Pulmonary artery endothelial cell (primary cell): ENCODE results near the gene CYP2A7. TPM values are rescaled to one million over a fixed set of nuclear protein-coding genes. Genes with fewer than 3 reads are reported as not detected.
"Not testable (repeated sequence)": the region's sequence is repeated elsewhere in the genome, so short reads cannot be mapped to it uniquely, and the experiment has no call there.

Experiments
- DNase-seq: peaks from one replicate; pipeline ENCODE4 v3.0.0-alpha.2; 2011; ENCODE audit warnings: low read depth, low spot score
- total RNA-seq: library from RNA; depleted of rRNA; stranded (reverse); fragments of >200 nt; gene quantifications from 2 replicates; pipeline ENCODE4 v1.2.3, GENCODE V29; 2014

The CYP2A7 gene
- total RNA-seq, 1 donor from 2014 or later = not detected

GRCh38 chr19:40899964-40900363 is 17.9 kb upstream of the CYP2A7 start:
- DNase-seq = not testable (repeated sequence)

GRCh38 chr19:40896843-40897789 is 15.1 kb upstream of the CYP2A7 start:
- not testable (repeated sequence) for DNase-seq

- DNase-seq = no peak
Observed at GRCh38 chr19:40896418-40896796, 14.4 kb upstream of the CYP2A7 start.

GRCh38 chr19:40893112-40893511 is 11.1 kb upstream of the CYP2A7 start:
- DNase-seq = no peak

- DNase-seq = no peak
Observed at GRCh38 chr19:40889366-40889765, 7.3 kb upstream of the CYP2A7 start.

- no peak for DNase-seq
Observed at GRCh38 chr19:40888191-40888590, 6.2 kb upstream of the CYP2A7 start.

GRCh38 chr19:40884187-40884931 is 2.3 kb upstream of the CYP2A7 start:
- not testable (repeated sequence) for DNase-seq

- DNase-seq = not testable (repeated sequence)
Observed at GRCh38 chr19:40879349-40879748, 2.7 kb downstream of the CYP2A7 start.

GRCh38 chr19:40875526-40875951 is 6.5 kb downstream of the CYP2A7 start:
- not testable (repeated sequence) for DNase-seq

- DNase-seq = not testable (repeated sequence)
Observed at GRCh38 chr19:40874874-40875273, 7.2 kb downstream of the CYP2A7 start.

GRCh38 chr19:40873873-40874272 is 8.2 kb downstream of the CYP2A7 start:
- DNase-seq = not testable (repeated sequence)

- no peak for DNase-seq
Observed at GRCh38 chr19:40872209-40872608, 9.8 kb downstream of the CYP2A7 start.

GRCh38 chr19:40867701-40868100 is 14.3 kb downstream of the CYP2A7 start:
- no peak for DNase-seq

- not testable (repeated sequence) for DNase-seq
Observed at GRCh38 chr19:40864739-40865496, 17.1 kb downstream of the CYP2A7 start.

- DNase-seq = no peak
Observed at GRCh38 chr19:40862785-40863184, 19.2 kb downstream of the CYP2A7 start.

- DNase-seq = no peak
Observed at GRCh38 chr19:40862333-40862732, 19.7 kb downstream of the CYP2A7 start.

GRCh38 chr19:40858109-40858508 is 23.9 kb downstream of the CYP2A7 start:
- no peak for DNase-seq

- DNase-seq = not testable (repeated sequence)
Observed at GRCh38 chr19:40852467-40853152, 29.4 kb downstream of the CYP2A7 start.

- not testable (repeated sequence) for DNase-seq
Observed at GRCh38 chr19:40850277-40850676, 31.8 kb downstream of the CYP2A7 start, which contains the start of gene CYP2A6. Gene CYP2A6 (minus strand): TSS chr19:40850447. CDS start chr19:40850426, 21 bp downstream.

GRCh38 chr19:40846722-40847121 is 35.3 kb downstream of the CYP2A7 start:
- not testable (repeated sequence) for DNase-seq

GRCh38 chr19:40843653-40844052 is 38.4 kb downstream of the CYP2A7 start:
- DNase-seq = not testable (repeated sequence)
